GM12878 (cell line): ENCODE measurements around the gene ZNF688. TPM values are rescaled to one million over a fixed set of nuclear protein-coding genes. Genes with fewer than 3 reads are reported as not detected.

Experiments
- ATAC-seq: fragments of 200-7000 bp; cut with Tn5 transposase; 3 replicates; pipeline ENCODE4 v1.9.1; 2020; ENCODE audit warnings: mild to moderate bottlenecking, moderate library complexity
- BruUV-seq: library from RNA; stranded (reverse); fragments of 400-500 nt; replicated peaks from 2 replicates; lab custom pipeline; 2021; lab: Mats Ljungman, UMichigan
- CTCF ChIA-PET: fragments of 300-600 bp; sonication (Branson Sonifier 250); formaldehyde crosslinking; extraction: SDS; loops from one replicate; lab custom pipeline; 2021; ENCODE audit warnings: inconsistent platforms; lab: Yijun Ruan, JAX
- POLR2A ChIA-PET: fragments of 350-600 bp; formaldehyde crosslinking; extraction: SDS; loops from one replicate; lab custom pipeline; 2021; ENCODE audit warnings: inconsistent platforms; lab: Charles Lee
- RAD21 ChIA-PET: fragments of 300-600 bp; sonication (Branson Sonifier 250); formaldehyde crosslinking; loops from one replicate; lab custom pipeline; 2023; ENCODE audit warnings: antibody characterized with exemption; ENCODE audit not compliant: unreplicated experiment; lab: Charles Lee
- SMC1A ChIA-PET: fragments of 300-600 bp; sonication (Branson Sonifier 250); formaldehyde crosslinking; loops from one replicate; lab custom pipeline; 2023; ENCODE audit not compliant: unreplicated experiment, uncharacterized antibody; lab: Charles Lee
- DNase-seq: peaks from one replicate; pipeline ENCODE4 v3.0.0-alpha.2; 2011; ENCODE audit warnings: low read depth, low spot score
- FAIRE-seq: peaks from 3 replicates; lab custom pipeline; 2011; peaks lifted over from hg19 to GRCh38; lab: Jason Lieb, UNC
- H2AFZ ChIP-seq: 2 replicates; pipeline ENCODE4 v1.6.0; 2011; ENCODE audit warnings: low read depth, low read length, control low read depth; ENCODE audit not compliant: control insufficient read depth
- H3K27ac ChIP-seq: 2 replicates; pipeline ENCODE4 v1.5.1; 2011; ENCODE audit warnings: control low read depth; ENCODE audit not compliant: control insufficient read depth, insufficient read depth
- H3K27me3 ChIP-seq, 2 experiments: replicated peaks in 1 of 2; 2 replicates each; pipeline versions ENCODE4 v1.6.0 to v1.6.1; 2011; ENCODE audit warnings: low read length in 1 of 2; ENCODE audit not compliant: control insufficient read depth in 2 of 2, insufficient read depth in 2 of 2
- H3K36me3 ChIP-seq, 2 experiments: 2 replicates each; pipeline ENCODE4 v1.5.1; 2011; ENCODE audit warnings: low read length in 1 of 2; ENCODE audit not compliant: control insufficient read depth in 2 of 2, insufficient read depth in 2 of 2
- H3K4me1 ChIP-seq: 2 replicates; pipeline ENCODE4 v1.6.1; 2011; ENCODE audit warnings: mild to moderate bottlenecking, low read length, moderate library complexity, mixed read lengths; ENCODE audit not compliant: control insufficient read depth, insufficient read depth
- H3K4me2 ChIP-seq: 2 replicates; pipeline ENCODE4 v1.6.0; 2011; ENCODE audit warnings: control low read depth; ENCODE audit not compliant: control insufficient read depth, insufficient read depth
- H3K4me3 ChIP-seq: fragments of 200-600 bp; sonication (generic); 2 replicates; pipeline ENCODE4 v1.5.1; 2016
- H3K79me2 ChIP-seq: 2 replicates; pipeline ENCODE4 v1.6.0; 2011; ENCODE audit warnings: low read length; ENCODE audit not compliant: control insufficient read depth, insufficient read depth
- H3K9ac ChIP-seq: 2 replicates; pipeline ENCODE4 v1.8.0; 2011; ENCODE audit warnings: low read length, control low read depth, mixed read lengths; ENCODE audit not compliant: control insufficient read depth, insufficient read depth
- H3K9me3 ChIP-seq: replicated peaks from 3 replicates; pipeline ENCODE4 v1.5.1; 2011; ENCODE audit warnings: mild to moderate bottlenecking, low read length; ENCODE audit not compliant: control insufficient read depth, insufficient read depth
- H4K20me1 ChIP-seq: 2 replicates; pipeline ENCODE4 v1.6.0; 2011; ENCODE audit not compliant: control insufficient read depth, insufficient read depth
- ATF7 ChIP-seq: fragments of 450-650 bp; IDR thresholded peaks from 2 replicates; pipeline ENCODE4 v1.6.1; 2016; ENCODE audit warnings: low read depth, mild to moderate bottlenecking
- BHLHE40 ChIP-seq, 2 experiments: fragments of 450-650 bp in 1 of 2; IDR thresholded peaks; 2 replicates each; pipeline ENCODE4 v1.6.1; 2011 to 2017; ENCODE audit warnings: low read depth in 2 of 2, borderline replicate concordance in 1 of 2, improper control_type of control experiment in 1 of 2, low read length in 1 of 2, mild to moderate bottlenecking in 1 of 2
- CREM ChIP-seq: IDR thresholded peaks from 2 replicates; pipeline ENCODE4 v1.6.1; 2014; ENCODE audit warnings: antibody characterized with exemption, low read depth
- E4F1 ChIP-seq: fragments of 450-650 bp; IDR thresholded peaks from 2 replicates; pipeline ENCODE4 v1.6.1; 2018; ENCODE audit warnings: borderline replicate concordance, mild to moderate bottlenecking; ENCODE audit not compliant: partially characterized antibody
- FOXK2 ChIP-seq: fragments of 450-650 bp; IDR thresholded peaks from 2 replicates; pipeline ENCODE4 v1.6.1; 2017; ENCODE audit warnings: mild to moderate bottlenecking, moderate library complexity
- FOXM1 ChIP-seq: IDR thresholded peaks from 2 replicates; pipeline ENCODE4 v1.6.1; 2012; ENCODE audit warnings: low read depth, mild to moderate bottlenecking, inconsistent platforms, low read length, moderate library complexity
- JUND ChIP-seq: IDR thresholded peaks from 2 replicates; pipeline ENCODE4 v1.6.1; 2012; ENCODE audit warnings: low read depth, mild to moderate bottlenecking, low read length, improper control_type of control experiment, moderate library complexity
- NFXL1 ChIP-seq: fragments of 450-650 bp; IDR thresholded peaks from 2 replicates; pipeline ENCODE4 v1.6.1; 2017; ENCODE audit warnings: antibody characterized with exemption, mild to moderate bottlenecking, borderline replicate concordance
- PML ChIP-seq: IDR thresholded peaks from 2 replicates; pipeline ENCODE4 v1.6.1; 2012; ENCODE audit warnings: low read length, inconsistent platforms
- POU2F2 ChIP-seq: IDR thresholded peaks from 3 replicates; pipeline ENCODE4 v1.6.1; 2011; ENCODE audit warnings: low read depth, mild to moderate bottlenecking, low read length, borderline replicate concordance
- SMAD5 ChIP-seq: IDR thresholded peaks from 2 replicates; pipeline ENCODE4 v1.6.1; 2016; ENCODE audit warnings: antibody characterized with exemption, low read depth
- SMC3 ChIP-seq: IDR thresholded peaks from 2 replicates; pipeline ENCODE4 v1.6.1; 2011; ENCODE audit warnings: low read length, improper control_type of control experiment, borderline replicate concordance
- TARDBP ChIP-seq: IDR thresholded peaks from 2 replicates; pipeline ENCODE4 v1.6.1; 2016; ENCODE audit warnings: borderline replicate concordance
- WRNIP1 ChIP-seq: IDR thresholded peaks from 2 replicates; pipeline ENCODE4 v1.6.1; 2011; ENCODE audit warnings: low read depth, low read length, improper control_type of control experiment, borderline replicate concordance
- ZNF274 ChIP-seq: IDR thresholded peaks from one replicate; pipeline ENCODE4 v1.8.0; 2011; ENCODE audit not compliant: insufficient read length, insufficient read depth
- ZNF592 ChIP-seq: fragments of 450-650 bp; IDR thresholded peaks from 2 replicates; pipeline ENCODE4 v1.6.1; 2017; ENCODE audit warnings: mild to moderate bottlenecking, moderate library complexity
- WGBS: methylation state at CpG from one replicate; pipeline ENCODE4 v1.1.6; 2016; ENCODE audit warnings: low lambda C conversion rate; ENCODE audit not compliant: insufficient replicate concordance, insufficient coverage; ENCODE audit errors: missing lambda C conversion rate; 5-methylcytosine and 5-hydroxymethylcytosine counted together
- in situ Hi-C: fragments of 300-500 bp; cut with MboI; formaldehyde crosslinking; loops from 9 replicates; pipeline ENCODE4 v1.14.3; 2018; ENCODE audit warnings: mixed read lengths
- intact Hi-C: fragments of 100-400 bp; cut with micrococcal nuclease; formaldehyde crosslinking; loops from one replicate; pipeline ENCODE4 v1.14.2; 2022; ENCODE audit not compliant: unreplicated experiment
- polyA plus RNA-seq, 11 experiments: library from polyadenylated mRNA; depleted of rRNA in 4 of 11; unstranded in 6 of 11; stranded (reverse) in 5 of 11; fragments of >200 nt; fragmentation: Nextera tagmentation in 4 of 11; fragmentation: Illumina TruSeq in 1 of 11; extraction: Ambion mirVana in 4 of 11; extraction: Trizol in 1 of 11; gene quantifications; 1 replicate in 1 of 11; 2 replicates in 10 of 11; pipeline versions ENCODE4 v1.2.1 to v1.2.3, GENCODE V29; 2011 to 2016; ENCODE audit warnings: inconsistent platforms in 2 of 11, missing spikeins in 2 of 11, low read depth in 1 of 11
- total RNA-seq, 4 experiments: library from RNA; depleted of rRNA in 3 of 4; stranded (reverse); fragments of >200 nt in 3 of 4; fragmentation: Illumina TruSeq in 1 of 4; extraction: Trizol in 1 of 4; gene quantifications; 2 replicates each; pipeline versions ENCODE4 v1.2.1 to v1.2.3, GENCODE V29; 2013 to 2021

Gene ZNF688
- total and polyA plus RNA-seq, 10 of the 15 experiments (the other 5 are each of a cell fraction or from before 2014, with no cell fraction given): 0.14 to 17.4 (median 10.6) TPM

DNA sequence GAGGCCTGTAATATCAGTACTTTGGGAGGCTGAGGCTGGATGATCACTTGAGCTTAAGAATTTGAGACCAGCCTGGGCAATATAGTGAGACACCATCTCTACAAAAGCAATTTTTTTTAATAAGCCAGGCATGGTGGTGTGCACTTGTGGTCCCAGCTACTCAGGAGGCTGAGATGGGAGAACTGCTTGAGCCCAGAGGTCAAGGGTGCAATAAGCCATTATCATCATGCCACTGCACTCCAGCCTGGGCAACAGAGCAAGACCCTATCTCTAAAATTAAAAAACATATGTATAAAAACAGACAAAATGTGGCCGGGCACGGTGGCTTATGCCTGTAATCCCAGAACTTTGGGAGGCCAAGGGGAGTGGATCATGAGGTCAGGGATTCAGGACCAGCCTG lies 17.1 kb upstream of the ZNF688 start:
- ATAC-seq (no peak), DNase-seq (no peak), FAIRE-seq (no peak)
- Histone ChIP-seq H3K4me3 (no peak overlapping the region), H4K20me1 (no peaks in the 10 kb centered on the region), H3K4me1 (0 out of 2 replicates have a peak, but pooled peaks cover 3% of the 10 kb centered on the region), H3K27ac (no peak overlapping the region), H2AFZ (no peak overlapping the region), H3K9ac (no peak overlapping the region), H3K4me2 (no peak overlapping the region), H3K79me2 (peaks cover 26% of the 10 kb centered on the region), H3K36me3 (no peaks in the 10 kb centered on the region; a peak in 1 of 4 replicates), H3K27me3 (no peaks in the 10 kb centered on the region), H3K9me3 (no peaks in the 10 kb centered on the region)
- TF ChIP-seq SMAD5: no peak
- TF ChIP-seq NFXL1: no peak
- TF ChIP-seq CREM: no peak
- no peak for TF ChIP-seq ZNF274
- no peak for TF ChIP-seq TARDBP
- no peak for TF ChIP-seq FOXM1
- TF ChIP-seq ATF7: no peak
- no peak for TF ChIP-seq BHLHE40 (IDR thresholded peaks at IDR 0.05; ENCODE audit: borderline replicate concordance in 1 of 2, low read depth in 2 of 2, low read length in 1 of 2)
- TF ChIP-seq E4F1: no peak
- TF ChIP-seq WRNIP1: no peak
- no peak for TF ChIP-seq ZNF592
- TF ChIP-seq FOXK2: no peak
- no peak for TF ChIP-seq SMC3
- no peak for TF ChIP-seq PML
- TF ChIP-seq POU2F2: no peak
- TF ChIP-seq JUND: no peak
- BruUV-seq: no TSS peak
- ChIA-PET POLR2A (interaction anchor here (0.6 kb wide), 1 partner anchor 20 kb away, joined by 8 read pairs; no protein-coding TSS in a partner anchor), SMC1A (no interaction called here), RAD21 (no interaction called here), CTCF (interaction anchor here (0.8 to 5.1 kb wide), 3 partner anchors 10 to 140 kb away, joined by 3 to 29 read pairs (median 4); no protein-coding TSS in a partner anchor)
- intact Hi-C loops: no loop called here
- WGBS: 100% methylated on average over 2 of the region's 2 CpGs
- in situ Hi-C loops: no loop called here
